ENCODE measurements around the gene ALDH9A1. TPM values are rescaled to one million over a fixed set of nuclear protein-coding genes. Genes with fewer than 3 reads are reported as not detected.
A peak's percentile ranks its signal among the peaks of the same experiment; 100 is the strongest.
"Not testable (repeated sequence)": the region's sequence is repeated elsewhere in the genome, so short reads cannot be mapped to it uniquely, and the experiment has no call there.

Gene ALDH9A1
- 98.1 TPM for total RNA-seq

DNA sequence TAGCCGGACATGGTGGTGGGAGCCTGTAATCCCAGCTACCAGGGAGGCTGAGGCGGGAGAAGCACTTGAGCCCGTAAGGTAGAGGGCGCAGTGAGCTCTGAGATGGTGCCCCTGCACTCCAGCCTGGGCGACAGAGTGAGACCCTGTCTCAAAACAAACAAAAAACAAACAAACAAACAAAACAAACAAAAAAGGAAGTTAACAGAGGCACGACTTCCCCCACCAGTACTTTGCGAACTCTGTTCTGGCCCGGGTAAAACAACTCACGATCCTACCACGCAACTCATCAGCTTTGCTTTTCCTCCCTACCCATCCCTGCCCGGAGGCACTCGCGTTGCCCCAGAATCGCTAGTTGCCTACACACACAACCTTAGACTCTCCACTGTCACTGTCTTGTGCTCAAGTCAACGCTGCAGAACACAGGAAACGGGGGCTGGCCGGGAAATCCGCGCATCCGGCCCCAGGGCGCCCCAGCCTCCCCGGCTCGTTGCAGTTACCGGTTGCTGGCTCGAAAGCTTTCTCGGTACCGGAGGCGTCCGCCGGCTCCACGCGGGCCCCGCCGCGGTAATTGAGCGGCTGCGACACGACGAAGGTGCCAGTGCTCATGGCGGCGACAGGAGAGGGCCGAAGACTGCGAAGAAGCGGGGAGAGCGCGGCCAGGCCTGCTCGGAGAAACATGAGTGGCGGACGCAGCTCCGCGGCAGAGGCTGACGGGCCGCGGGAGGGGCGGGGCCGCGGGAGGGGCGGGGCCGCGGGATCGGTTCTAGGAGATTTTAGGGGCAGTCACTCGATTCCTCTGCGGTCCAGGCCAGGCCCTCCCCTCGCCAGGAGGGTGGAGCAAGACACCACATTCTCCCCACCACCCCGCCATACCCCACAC, at the start of gene ALDH9A1:
ALDH9A1 (minus strand) TSS at position 682 of the 880 bp plus-strand sequence; CDS start at position 678, 4 bp downstream.
- H3K27ac ChIP-seq (ENCODE audit: low read depth, low read length), result peak within 1 kb of the TSS; percentile 93

DNA sequence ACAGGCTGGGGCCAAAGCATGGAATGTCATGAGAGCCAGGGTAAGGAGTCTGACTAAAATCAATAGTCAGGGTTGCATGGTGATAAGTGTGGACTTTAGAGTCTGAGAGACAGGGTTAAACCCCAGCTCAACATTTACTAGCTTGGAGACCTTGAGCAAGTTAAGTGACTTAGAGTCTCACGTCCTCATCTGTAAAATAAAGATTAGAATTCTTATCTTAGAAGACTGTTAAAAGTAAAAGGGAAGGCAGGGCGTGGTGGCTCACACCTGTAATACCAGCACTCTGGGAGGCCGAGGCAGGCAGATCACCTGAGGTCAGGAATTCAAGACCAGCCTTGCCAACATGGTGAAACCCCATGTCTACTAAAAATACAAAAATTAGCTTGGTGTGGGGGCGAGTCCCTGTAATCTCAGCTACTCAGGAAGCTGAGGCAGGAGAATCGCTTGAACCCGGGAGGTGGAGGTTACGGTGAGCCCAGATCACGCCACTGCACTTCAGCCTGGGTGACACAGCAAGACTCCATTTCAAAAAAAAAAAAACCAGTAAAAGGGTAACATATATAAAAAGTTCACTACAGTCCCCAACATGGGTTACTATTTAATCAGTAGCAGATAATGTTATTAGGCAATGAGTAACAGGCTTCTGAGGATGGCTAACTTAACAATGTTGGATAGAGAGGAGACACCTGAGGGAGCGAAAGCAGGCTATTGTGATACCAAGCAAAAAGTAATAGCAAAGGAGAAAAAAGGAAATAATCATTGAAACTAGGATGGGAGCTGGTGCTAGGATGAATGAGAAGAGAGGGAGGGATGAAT, 49.5 kb upstream of the ALDH9A1 start:
- Histone ChIP-seq H3K27ac (ENCODE audit: low read depth, low read length) (no peak overlapping the region), H3K4me3 (ENCODE audit: low read length in 3 of 3) (no peak overlapping the region), H3K4me1 (ENCODE audit: control insufficient read depth in 3 of 3, insufficient read depth in 3 of 3, low read length in 3 of 3) (no peaks in the 10 kb centered on the region), H3K9me3 (ENCODE audit: control insufficient read depth in 3 of 3, low read length in 3 of 3) (no peaks in the 10 kb centered on the region), H3K9ac (ENCODE audit: low read depth in 1 of 3, low read length in 3 of 3) (no peak overlapping the region), H3K36me3 (ENCODE audit: control insufficient read depth in 3 of 3, insufficient read depth in 3 of 3, low read length in 3 of 3) (peaks cover 2 to 16% (median 9%) of the 10 kb centered on the region in 3 donors), H3K27me3 (ENCODE audit: control insufficient read depth in 3 of 3, insufficient read depth in 3 of 3, low read length in 3 of 3) (no peaks in the 10 kb centered on the region)

More for the DNA sequence above, at the start of gene ALDH9A1:
- H3K27me3 ChIP-seq (ENCODE audit: control insufficient read depth in 3 of 3, insufficient read depth in 3 of 3, low read length in 3 of 3), result no peaks in the 10 kb centered on the region
- peak within 1 kb of the TSS; percentile 93 to 97 (median 96) for H3K4me3 ChIP-seq (ENCODE audit: low read length in 3 of 3)
- peaks cover 9 to 20% (median 18%) of the 10 kb centered on the region in 3 donors for H3K4me1 ChIP-seq (ENCODE audit: control insufficient read depth in 3 of 3, insufficient read depth in 3 of 3, low read length in 3 of 3)
- H3K9me3 ChIP-seq (ENCODE audit: control insufficient read depth in 3 of 3, low read length in 3 of 3), result no peaks in the 10 kb centered on the region
- H3K36me3 ChIP-seq (ENCODE audit: control insufficient read depth in 3 of 3, insufficient read depth in 3 of 3, low read length in 3 of 3), result peaks cover 0 to 5% (median 0%) of the 10 kb centered on the region in 3 donors
- peak within 1 kb of the TSS; percentile 82 to 95 (median 94) for H3K9ac ChIP-seq (ENCODE audit: low read depth in 1 of 3, low read length in 3 of 3)

GRCh38 chr1:165744913-165745312, 46.6 kb upstream of the ALDH9A1 start:
- H3K4me3 ChIP-seq (ENCODE audit: low read length in 3 of 3); H3K9me3 ChIP-seq (ENCODE audit: control insufficient read depth in 3 of 3, low read length in 3 of 3); H3K27me3 ChIP-seq (ENCODE audit: control insufficient read depth in 3 of 3, insufficient read depth in 3 of 3, low read length in 3 of 3); H3K27ac ChIP-seq (ENCODE audit: low read depth, low read length); H3K4me1 ChIP-seq (ENCODE audit: control insufficient read depth in 3 of 3, insufficient read depth in 3 of 3, low read length in 3 of 3); H3K9ac ChIP-seq (ENCODE audit: low read depth in 1 of 3, low read length in 3 of 3): not testable (repeated sequence)
- peaks cover 7 to 35% (median 28%) of the 10 kb centered on the region in 3 donors for H3K36me3 ChIP-seq (ENCODE audit: control insufficient read depth in 3 of 3, insufficient read depth in 3 of 3, low read length in 3 of 3)

DNA sequence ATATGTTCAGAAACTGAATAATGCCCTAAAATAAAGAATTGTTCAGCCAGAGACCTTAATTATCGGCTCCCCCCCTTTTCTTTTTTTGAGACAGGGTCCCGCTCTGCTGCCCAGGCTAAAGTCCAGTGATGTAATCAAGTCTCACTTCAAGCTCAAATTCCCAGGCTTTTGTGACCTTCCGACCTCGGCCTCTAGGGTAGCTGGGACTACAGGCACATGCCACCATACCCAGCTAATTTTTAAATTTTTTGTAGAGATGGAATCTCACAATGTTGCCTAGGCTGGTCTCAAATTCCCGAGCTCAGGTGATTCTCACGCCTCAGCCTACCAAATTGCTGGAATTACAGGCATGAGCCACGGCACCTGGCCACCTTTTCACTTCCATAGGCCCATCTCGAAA, 43.8 kb upstream of the ALDH9A1 start:
- Histone ChIP-seq H3K27ac (ENCODE audit: low read depth, low read length) (no peak overlapping the region), H3K27me3 (ENCODE audit: control insufficient read depth in 3 of 3, insufficient read depth in 3 of 3, low read length in 3 of 3) (no peaks in the 10 kb centered on the region), H3K9ac (ENCODE audit: low read depth in 1 of 3, low read length in 3 of 3) (no peak overlapping the region), H3K9me3 (ENCODE audit: control insufficient read depth in 3 of 3, low read length in 3 of 3) (no peaks in the 10 kb centered on the region), H3K4me3 (ENCODE audit: low read length in 3 of 3) (no peak overlapping the region), H3K4me1 (ENCODE audit: control insufficient read depth in 3 of 3, insufficient read depth in 3 of 3, low read length in 3 of 3) (peaks cover 4 to 5% (median 4%) of the 10 kb centered on the region in 3 donors), H3K36me3 (ENCODE audit: control insufficient read depth in 3 of 3, insufficient read depth in 3 of 3, low read length in 3 of 3) (peaks cover 7 to 35% (median 28%) of the 10 kb centered on the region in 3 donors)

DNA sequence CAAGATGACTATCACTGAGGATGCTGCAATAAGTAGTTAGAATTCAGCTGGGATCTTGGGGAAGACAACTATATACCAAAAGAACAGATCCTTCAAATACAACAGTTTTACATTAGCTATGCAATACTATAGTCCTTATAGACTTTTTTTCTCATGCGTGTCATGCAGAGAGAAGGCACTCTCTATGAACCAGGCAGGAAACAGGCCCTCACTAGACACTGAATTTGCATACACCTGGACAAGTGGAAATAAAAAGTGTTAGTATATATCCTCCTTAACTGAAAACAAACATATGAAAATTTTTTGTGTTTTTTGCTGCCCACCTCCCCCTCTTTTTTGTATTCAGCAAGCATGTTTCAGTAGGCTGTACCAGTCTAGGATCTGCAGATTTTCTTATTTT, 40.4 kb upstream of the ALDH9A1 start:
- Histone ChIP-seq H3K27me3 (ENCODE audit: control insufficient read depth in 3 of 3, insufficient read depth in 3 of 3, low read length in 3 of 3) (no peaks in the 10 kb centered on the region), H3K4me1 (ENCODE audit: control insufficient read depth in 3 of 3, insufficient read depth in 3 of 3, low read length in 3 of 3) (peaks cover 4 to 5% (median 4%) of the 10 kb centered on the region in 3 donors), H3K4me3 (ENCODE audit: low read length in 3 of 3) (no peak overlapping the region), H3K36me3 (ENCODE audit: control insufficient read depth in 3 of 3, insufficient read depth in 3 of 3, low read length in 3 of 3) (peaks cover 7 to 32% (median 30%) of the 10 kb centered on the region in 3 donors), H3K9ac (ENCODE audit: low read depth in 1 of 3, low read length in 3 of 3) (no peak overlapping the region), H3K27ac (ENCODE audit: low read depth, low read length) (no peak overlapping the region), H3K9me3 (ENCODE audit: control insufficient read depth in 3 of 3, low read length in 3 of 3) (no peaks in the 10 kb centered on the region)

GRCh38 chr1:165737196-165737595, 38.8 kb upstream of the ALDH9A1 start:
- Histone ChIP-seq H3K27me3 (ENCODE audit: control insufficient read depth in 3 of 3, insufficient read depth in 3 of 3, low read length in 3 of 3) (no peaks in the 10 kb centered on the region), H3K9ac (ENCODE audit: low read depth in 1 of 3, low read length in 3 of 3) (no peak overlapping the region), H3K36me3 (ENCODE audit: control insufficient read depth in 3 of 3, insufficient read depth in 3 of 3, low read length in 3 of 3) (peaks cover 5 to 24% (median 18%) of the 10 kb centered on the region in 3 donors), H3K27ac (ENCODE audit: low read depth, low read length) (no peak overlapping the region), H3K9me3 (ENCODE audit: control insufficient read depth in 3 of 3, low read length in 3 of 3) (no peaks in the 10 kb centered on the region), H3K4me3 (ENCODE audit: low read length in 3 of 3) (no peak overlapping the region), H3K4me1 (ENCODE audit: control insufficient read depth in 3 of 3, insufficient read depth in 3 of 3, low read length in 3 of 3) (peaks cover 4 to 5% (median 4%) of the 10 kb centered on the region in 3 donors)

- Histone ChIP-seq H3K9me3 (ENCODE audit: control insufficient read depth in 3 of 3, low read length in 3 of 3) (no peaks in the 10 kb centered on the region), H3K36me3 (ENCODE audit: control insufficient read depth in 3 of 3, insufficient read depth in 3 of 3, low read length in 3 of 3) (peaks cover 0 to 6% (median 0%) of the 10 kb centered on the region in 3 donors), H3K4me3 (ENCODE audit: low read length in 3 of 3) (no peak overlapping the region), H3K27me3 (ENCODE audit: control insufficient read depth in 3 of 3, insufficient read depth in 3 of 3, low read length in 3 of 3) (no peaks in the 10 kb centered on the region), H3K4me1 (ENCODE audit: control insufficient read depth in 3 of 3, insufficient read depth in 3 of 3, low read length in 3 of 3) (peaks cover 4 to 5% (median 4%) of the 10 kb centered on the region in 3 donors), H3K9ac (ENCODE audit: low read depth in 1 of 3, low read length in 3 of 3) (no peak overlapping the region), H3K27ac (ENCODE audit: low read depth, low read length) (no peak overlapping the region)
Measured at GRCh38 chr1:165734906-165735305, 36.5 kb upstream of the ALDH9A1 start.

DNA sequence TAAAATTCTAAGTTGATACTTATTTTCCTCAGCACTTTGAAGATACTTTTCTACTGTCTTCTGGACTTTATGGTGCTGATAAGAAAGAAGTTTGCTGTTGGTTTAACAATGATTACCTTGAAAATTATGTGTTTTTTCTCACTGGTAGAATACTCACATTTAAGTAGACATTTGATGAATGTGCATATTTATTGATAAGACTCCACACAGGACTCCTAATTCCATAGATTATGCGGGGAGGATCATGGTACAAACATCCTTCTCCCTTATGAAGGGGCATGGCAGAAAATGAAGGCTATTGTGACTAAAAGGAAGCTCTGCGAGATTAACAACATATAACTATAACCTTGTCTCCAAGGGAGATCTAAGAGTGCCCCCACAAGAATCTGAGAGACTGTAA, 28.5 kb upstream of the ALDH9A1 start:
- Histone ChIP-seq H3K36me3 (ENCODE audit: control insufficient read depth in 3 of 3, insufficient read depth in 3 of 3, low read length in 3 of 3) (peaks cover 4 to 19% (median 19%) of the 10 kb centered on the region in 3 donors), H3K27ac (ENCODE audit: low read depth, low read length) (no peak overlapping the region)

DNA sequence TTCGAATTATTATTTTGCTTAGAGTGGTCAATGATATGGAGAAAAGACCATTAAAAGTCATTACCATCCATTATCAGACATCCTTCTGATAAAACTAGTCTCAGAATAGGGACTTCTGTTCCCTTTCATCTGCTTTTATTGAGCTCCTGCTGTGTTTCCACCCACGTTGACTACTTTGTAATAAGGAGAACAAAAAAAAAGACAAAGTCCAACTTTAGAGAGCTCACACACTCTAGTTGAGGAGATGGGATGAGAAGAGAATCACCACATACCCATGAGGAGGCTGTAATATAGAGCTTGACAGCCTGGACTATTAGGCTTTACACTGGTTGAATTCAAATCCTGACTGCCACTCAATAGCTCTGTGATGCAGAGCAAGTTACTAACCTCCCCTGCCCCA, 27.8 kb upstream of the ALDH9A1 start:
- Histone ChIP-seq H3K4me3 (ENCODE audit: low read length in 3 of 3) (no peak overlapping the region), H3K4me1 (ENCODE audit: control insufficient read depth in 3 of 3, insufficient read depth in 3 of 3, low read length in 3 of 3) (no peaks in the 10 kb centered on the region), H3K27ac (ENCODE audit: low read depth, low read length) (no peak overlapping the region), H3K9ac (ENCODE audit: low read depth in 1 of 3, low read length in 3 of 3) (no peak overlapping the region), H3K9me3 (ENCODE audit: control insufficient read depth in 3 of 3, low read length in 3 of 3) (no peaks in the 10 kb centered on the region), H3K36me3 (ENCODE audit: control insufficient read depth in 3 of 3, insufficient read depth in 3 of 3, low read length in 3 of 3) (peaks cover 4 to 19% (median 19%) of the 10 kb centered on the region in 3 donors), H3K27me3 (ENCODE audit: control insufficient read depth in 3 of 3, insufficient read depth in 3 of 3, low read length in 3 of 3) (no peaks in the 10 kb centered on the region)

More for the DNA sequence above, 28.5 kb upstream of the ALDH9A1 start:
- Histone ChIP-seq H3K4me3 (ENCODE audit: low read length in 3 of 3) (no peak overlapping the region), H3K9me3 (ENCODE audit: control insufficient read depth in 3 of 3, low read length in 3 of 3) (no peaks in the 10 kb centered on the region), H3K4me1 (ENCODE audit: control insufficient read depth in 3 of 3, insufficient read depth in 3 of 3, low read length in 3 of 3) (no peaks in the 10 kb centered on the region), H3K27me3 (ENCODE audit: control insufficient read depth in 3 of 3, insufficient read depth in 3 of 3, low read length in 3 of 3) (no peaks in the 10 kb centered on the region), H3K9ac (ENCODE audit: low read depth in 1 of 3, low read length in 3 of 3) (no peak overlapping the region)

Measured in skeletal muscle tissue (tissue), 4 donors.